Activated CD8-positive, alpha-beta memory T cell treated with anti-CD3 and anti-CD28 coated beads for 36 hours (primary cell): Measurements from ENCODE around the gene BRPF1. TPM values are rescaled to one million over a fixed set of nuclear protein-coding genes. Genes with fewer than 3 reads are reported as not detected.

ENCODE experiments used
- CTCF ChIA-PET: fragments of 350-600 bp; sonication (Branson Sonifier 250); formaldehyde crosslinking; loops from one replicate; lab custom pipeline; 2021; ENCODE audit warnings: antibody characterized with exemption; lab: Charles Lee
- POLR2A ChIA-PET: fragments of 350-600 bp; sonication (Branson Sonifier 250); formaldehyde crosslinking; loops from one replicate; lab custom pipeline; 2021; ENCODE audit warnings: antibody characterized with exemption; lab: Charles Lee
- total RNA-seq, 2 experiments: library from RNA; stranded (reverse); gene quantifications; one replicate each; pipeline ENCODE4 v1.2.3, GENCODE V29; 2021

BRPF1 gene
- total RNA-seq, 2 experiments from 2014 or later = 44.4 to 44.8 TPM

GRCh38 chr3:9749645-9750555, 18.4 kb downstream of the BRPF1 start, which contains the start of gene OGG1:
Gene OGG1, plus strand, starts transcription at chr3:9749952. Its CDS starts 335 bp downstream, at chr3:9750287.
- ChIA-PET POLR2A (interaction anchor here (0.6 to 2.1 kb wide), 9 partner anchors 13 to 192 kb away, joined by 3 to 6 read pairs (median 5); partner anchors contain the start of genes ARPC4 and CAMK1), CTCF (interaction anchor here (0.6 to 2.3 kb wide), 7 partner anchors 10 to 183 kb away, joined by 3 to 9 read pairs (median 4); partner anchors contain the start of gene CAMK1)

- CTCF ChIA-PET = interaction anchor here (0.6 to 2.3 kb wide), 6 partner anchors 9 to 183 kb away, joined by 3 to 9 read pairs (median 4); partner anchors contain the start of genes CAMK1 and CRELD1
- POLR2A ChIA-PET = interaction anchor here (0.8 to 2.1 kb wide), 4 partner anchors 13 to 29 kb away, joined by 3 to 6 read pairs (median 6); partner anchors contain the start of gene CAMK1
Measured at GRCh38 chr3:9750556-9751411, 19.2 kb downstream of the BRPF1 start.

- POLR2A ChIA-PET = no interaction called here
- CTCF ChIA-PET = interaction anchor here (1.1 to 1.3 kb wide), 2 partner anchors 14 to 33 kb away, joined by 3 read pairs; no protein-coding TSS in a partner anchor
Measured at GRCh38 chr3:9754678-9755077, 23.1 kb downstream of the BRPF1 start.

- ChIA-PET CTCF (no interaction called here), POLR2A (no interaction called here)
Measured at GRCh38 chr3:9757427-9757826, 25.9 kb downstream of the BRPF1 start.

DNA sequence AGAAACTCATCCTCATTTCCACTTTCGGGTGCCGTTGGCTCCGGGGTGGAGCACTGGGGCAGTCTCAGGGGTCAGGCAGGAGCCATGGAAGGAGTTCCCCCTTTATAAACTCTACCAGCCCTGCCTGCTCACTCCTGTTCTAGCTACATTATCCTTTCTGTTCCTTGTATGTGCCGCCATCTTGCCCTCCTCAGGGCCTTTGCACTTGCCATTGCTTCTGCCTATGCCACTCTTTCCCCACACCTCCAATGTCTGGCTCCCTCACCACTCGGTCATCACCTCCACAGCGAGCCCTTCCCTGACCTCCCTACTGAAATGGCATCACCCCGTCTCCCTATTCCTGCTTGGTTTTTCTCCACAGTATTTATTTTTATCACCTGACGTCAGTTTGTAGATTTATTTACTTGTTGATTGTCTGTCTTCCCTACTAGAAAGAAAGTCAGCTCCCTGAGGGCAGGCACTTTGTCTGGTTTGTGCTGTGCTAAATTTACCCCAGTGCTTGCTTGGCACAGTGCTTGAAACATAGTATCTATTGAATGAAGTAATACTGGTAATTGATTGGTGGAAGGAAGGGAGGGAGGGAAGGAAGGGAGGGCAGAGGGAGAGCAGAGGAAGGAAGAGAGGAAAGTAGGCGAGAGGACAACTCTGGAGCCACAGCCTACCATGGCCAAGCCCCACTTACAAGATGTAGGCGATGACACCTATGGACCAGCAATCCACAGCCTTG, 29.4 kb downstream of the BRPF1 start:
- ChIA-PET POLR2A (interaction anchor here (0.6 kb wide), 1 partner anchor 17 kb away, joined by 3 read pairs; no protein-coding TSS in a partner anchor), CTCF (no interaction called here)

GRCh38 chr3:9761919-9762318, 30.4 kb downstream of the BRPF1 start:
- ChIA-PET CTCF (no interaction called here), POLR2A (no interaction called here)

GRCh38 chr3:9762871-9763270, 31.3 kb downstream of the BRPF1 start:
- CTCF ChIA-PET = interaction anchor here (1.1 to 1.4 kb wide), 2 partner anchors 15 to 19 kb away, joined by 3 read pairs; no protein-coding TSS in a partner anchor
- POLR2A ChIA-PET = interaction anchor here (0.6 to 0.7 kb wide), 2 partner anchors 11 to 44 kb away, joined by 4 to 9 read pairs; no protein-coding TSS in a partner anchor

- CTCF ChIA-PET = interaction anchor here (1.0 to 1.5 kb wide), 3 partner anchors 10 to 39 kb away, joined by 3 to 4 read pairs (median 3); no protein-coding TSS in a partner anchor
- POLR2A ChIA-PET = interaction anchor here (1.4 kb wide), 1 partner anchor 27 kb away, joined by 4 read pairs; the partner anchor contains the start of genes ARPC4 and TADA3
Measured at GRCh38 chr3:9765865-9766264, 34.3 kb downstream of the BRPF1 start.

DNA sequence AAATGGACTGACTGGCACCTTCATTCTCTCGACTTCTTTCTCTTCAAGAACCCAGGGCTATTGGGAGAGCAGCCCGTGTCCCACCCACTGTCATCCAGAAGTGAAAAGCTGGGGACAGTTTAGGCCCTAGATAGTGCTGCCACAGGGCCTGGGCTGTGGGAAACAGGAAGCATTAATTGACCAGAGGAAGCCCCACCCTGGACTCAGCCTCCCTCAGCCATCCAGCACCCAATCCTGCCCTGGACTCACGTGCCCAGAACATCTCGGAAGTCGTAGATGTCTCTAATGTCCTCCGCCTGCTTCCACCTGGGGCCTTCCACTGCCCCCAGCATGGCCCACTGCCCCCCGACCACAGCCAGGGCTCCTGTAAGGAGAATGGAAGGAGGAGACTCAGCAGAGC, 35.9 kb downstream of the BRPF1 start:
- CTCF ChIA-PET = no interaction called here
- POLR2A ChIA-PET = no interaction called here

GRCh38 chr3:9768141-9768775, 36.7 kb downstream of the BRPF1 start:
- POLR2A ChIA-PET = no interaction called here
- CTCF ChIA-PET = interaction anchor here (1.4 to 2.6 kb wide), 3 partner anchors 10 to 14 kb away, joined by 3 to 7 read pairs (median 4); no protein-coding TSS in a partner anchor

DNA sequence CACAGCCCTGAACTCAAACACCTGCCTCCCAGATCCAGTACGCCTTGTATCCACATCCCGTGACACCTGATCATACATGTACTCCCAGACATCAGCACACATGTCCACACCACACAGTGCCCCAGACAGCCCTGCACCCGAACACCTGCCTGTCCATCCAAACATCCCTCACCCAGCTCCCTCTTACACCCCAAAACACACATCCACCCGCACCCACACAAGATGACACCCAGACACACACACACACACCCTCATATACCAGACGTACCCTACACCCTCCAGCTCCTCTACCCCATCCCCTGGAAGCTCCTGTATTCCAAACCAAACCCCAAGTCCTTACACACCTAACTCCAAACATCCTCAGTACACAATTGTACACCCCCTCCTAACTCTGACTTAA, 37.5 kb downstream of the BRPF1 start:
- ChIA-PET POLR2A (interaction anchor here (0.5 kb wide), 1 partner anchor 400 kb away, joined by 4 read pairs; no protein-coding TSS in a partner anchor), CTCF (interaction anchor here (1.4 to 2.6 kb wide), 4 partner anchors 9 to 19 kb away, joined by 3 to 7 read pairs (median 4); partner anchors contain the start of gene OGG1)

DNA sequence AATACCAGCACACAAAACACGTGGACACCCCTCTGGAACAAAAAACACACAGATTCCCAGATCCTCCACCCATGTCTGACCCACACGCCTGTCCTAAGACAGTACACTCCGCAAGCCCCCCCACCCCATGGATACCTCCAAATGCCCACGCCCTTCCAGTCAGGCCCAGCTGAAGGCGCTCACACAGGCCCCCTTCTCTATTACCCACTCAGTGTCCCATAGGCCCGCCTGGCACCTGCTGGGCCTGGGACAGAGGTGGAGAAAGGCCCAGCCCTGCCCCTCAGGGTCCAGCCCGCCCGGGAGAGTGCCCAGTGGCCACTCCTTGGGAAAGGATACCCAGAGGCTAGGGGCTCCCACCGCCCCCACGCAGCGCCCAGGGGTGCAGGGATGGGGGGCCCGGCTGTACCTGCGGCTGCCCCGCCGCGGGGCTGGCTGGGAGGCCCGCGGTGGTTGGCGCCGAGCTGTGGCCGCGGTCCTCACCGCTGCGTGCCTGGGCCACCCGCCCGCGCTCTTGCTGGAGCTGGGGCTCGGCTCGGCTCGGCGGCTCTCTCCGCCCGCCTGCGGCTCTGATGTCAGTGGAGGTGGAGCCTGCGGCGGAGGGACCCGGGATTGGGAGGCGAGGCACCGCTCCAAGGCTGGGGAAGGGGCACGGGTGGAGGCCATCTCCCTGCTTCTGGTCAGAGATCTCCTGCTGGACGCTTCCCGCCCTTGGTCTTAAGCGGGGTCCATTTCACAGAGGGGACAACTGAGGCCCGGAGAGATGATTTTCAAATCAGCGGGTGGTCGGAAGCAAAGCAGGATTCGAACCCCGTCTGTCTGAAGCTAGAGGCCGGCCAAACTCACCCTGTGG, 38.1 kb downstream of the BRPF1 start, which contains the start of gene CAMK1:
CAMK1 (minus strand) TSS at position 522 of the 850 bp plus-strand sequence. CDS start 2,198 bp downstream, outside the sequence.
- ChIA-PET POLR2A (interaction anchor here (0.7 to 1.3 kb wide), 4 partner anchors 20 to 435 kb away, joined by 3 to 7 read pairs (median 4); partner anchors contain the start of genes OGG1 and TTLL3), CTCF (interaction anchor here (1.4 to 2.6 kb wide), 4 partner anchors 9 to 19 kb away, joined by 3 to 7 read pairs (median 4); partner anchors contain the start of gene OGG1)

GRCh38 chr3:9770276-9770812, 38.8 kb downstream of the BRPF1 start:
- CTCF ChIA-PET = interaction anchor here (1.4 to 2.6 kb wide), 3 partner anchors 8 to 20 kb away, joined by 4 to 7 read pairs (median 4); partner anchors contain the start of gene OGG1
- POLR2A ChIA-PET = interaction anchor here (0.6 to 1.3 kb wide), 4 partner anchors 20 to 163 kb away, joined by 3 to 6 read pairs (median 3); partner anchors contain the start of genes OGG1 and TTLL3

DNA sequence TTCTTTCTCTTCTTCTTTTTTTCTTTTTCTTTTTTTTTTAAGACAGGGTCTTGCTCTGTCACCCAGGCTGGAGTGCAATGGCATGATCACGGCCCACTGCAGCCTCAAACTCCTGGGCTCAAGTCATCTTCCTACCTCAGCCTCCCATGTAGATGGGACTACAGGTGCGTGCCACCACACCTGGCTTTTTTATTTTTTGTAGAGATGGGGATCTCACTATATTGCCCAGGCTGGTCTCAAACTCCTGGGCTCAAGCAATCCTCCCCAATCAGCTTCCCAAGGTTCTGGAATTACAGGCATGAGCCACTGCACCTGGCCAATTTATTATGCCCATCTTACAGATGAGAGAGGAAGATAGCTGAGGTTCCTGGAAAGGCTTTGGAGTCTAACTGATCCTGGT, 39.5 kb downstream of the BRPF1 start:
- POLR2A ChIA-PET = interaction anchor here (0.6 kb wide), 1 partner anchor 31 kb away, joined by 3 read pairs; no protein-coding TSS in a partner anchor
- CTCF ChIA-PET = interaction anchor here (0.6 to 2.6 kb wide), 2 partner anchors 9 to 54 kb away, joined by 3 to 7 read pairs; no protein-coding TSS in a partner anchor
